HG03558 (cell line): ENCODE measurements around the gene TNFRSF6B.

Source experiments
- ATAC-seq: cut with Tn5 transposase; IDR thresholded peaks from one replicate; pipeline ENCODE4 v1.9.1; 2021; ENCODE audit warnings: moderate number of reproducible peaks; ENCODE audit not compliant: unreplicated experiment; ENCODE audit errors: extremely low read depth

The TNFRSF6B gene

GRCh38 chr20:63734111-63734945, 37.9 kb downstream of the TNFRSF6B start:
- no peak for ATAC-seq

DNA sequence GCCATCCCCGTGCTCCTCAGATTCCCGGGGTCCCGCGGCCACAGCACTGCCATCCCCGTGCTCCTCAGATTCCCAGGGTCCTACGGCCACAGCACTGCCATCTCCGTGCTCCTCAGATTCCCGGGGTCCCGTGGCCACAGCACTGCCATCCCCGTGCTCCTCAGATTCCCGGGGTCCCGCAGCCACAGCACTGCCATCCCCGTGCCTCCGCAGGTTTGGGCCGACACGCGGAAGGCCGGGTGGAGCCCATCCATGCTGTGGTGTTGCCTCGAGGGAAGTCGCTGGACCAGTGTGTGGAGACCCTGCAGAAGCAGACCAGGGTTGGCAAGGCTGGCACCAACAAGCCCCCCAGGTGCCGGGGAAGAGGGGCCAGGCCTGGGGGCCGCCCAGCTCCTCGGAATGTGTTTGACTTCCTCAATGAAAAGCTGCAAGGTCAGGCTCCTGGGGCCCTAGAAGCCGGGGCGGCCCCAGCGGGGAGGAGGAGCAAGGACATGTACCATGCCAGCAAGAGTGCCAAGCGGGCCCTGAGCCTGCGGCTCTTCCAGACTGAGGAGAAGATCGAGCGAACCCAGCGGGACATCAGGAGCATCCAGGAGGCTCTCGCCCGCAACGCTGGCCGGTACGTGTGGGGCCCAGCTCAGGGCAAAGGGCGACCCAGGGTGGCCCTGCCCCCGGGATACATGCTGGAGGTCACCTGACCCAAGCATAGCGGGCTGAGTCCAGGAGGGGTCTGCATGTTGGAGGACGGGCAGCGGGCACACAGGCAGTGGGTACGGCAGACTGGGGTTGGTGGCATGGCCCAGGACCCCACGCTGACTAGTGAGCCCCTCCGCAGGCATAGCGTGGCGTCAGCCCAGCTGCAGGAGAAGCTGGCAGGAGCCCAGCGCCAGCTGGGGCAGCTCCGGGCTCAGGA, 38.8 kb downstream of the TNFRSF6B start:
- no peak for ATAC-seq

DNA sequence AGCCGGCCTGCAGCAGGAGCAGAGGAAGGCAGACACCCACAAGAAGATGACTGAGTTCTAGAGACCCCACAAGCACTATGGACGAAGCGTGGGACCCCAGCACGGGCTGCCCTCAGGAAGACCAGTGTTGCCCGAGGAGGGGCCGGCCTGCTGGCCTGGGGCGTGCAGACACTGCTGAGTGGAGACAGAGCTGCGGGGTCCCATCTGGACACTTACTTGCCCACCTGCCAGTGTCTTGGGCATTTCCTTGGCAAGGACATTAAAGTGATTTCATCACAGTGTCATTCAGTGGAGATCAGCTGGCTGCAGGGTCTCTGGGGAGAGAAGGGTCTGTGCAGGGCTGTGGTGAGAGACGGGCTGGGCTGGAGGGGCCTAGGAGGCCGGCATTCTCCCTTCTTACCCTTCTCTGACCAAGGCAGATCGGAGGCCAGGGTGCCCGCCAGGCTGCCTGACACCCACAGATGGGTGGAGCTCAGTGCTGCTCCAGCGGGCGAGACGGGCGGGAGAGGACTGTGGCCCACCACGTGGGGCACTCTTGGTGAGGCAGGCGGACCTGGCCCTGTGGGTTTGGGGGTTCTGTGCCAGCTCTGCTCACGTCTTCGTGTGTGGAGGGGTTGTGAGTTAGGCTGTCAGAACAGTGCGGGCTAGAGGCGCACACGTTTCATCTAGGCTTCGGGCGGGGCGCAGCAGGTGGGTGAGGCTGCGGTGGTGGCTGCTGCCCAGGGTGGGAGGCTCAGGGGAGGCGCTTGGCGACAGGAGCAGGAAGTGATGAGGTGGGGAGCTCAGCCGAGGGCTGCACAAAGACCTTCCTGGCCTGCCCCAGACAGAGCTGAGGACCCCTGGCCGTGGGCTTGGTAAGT, 39.6 kb downstream of the TNFRSF6B start, which contains the start of gene LIME1:
LIME1 (plus strand) TSS at position 806 of the 860 bp plus-strand sequence. CDS start 886 bp downstream, outside the sequence.
- ATAC-seq, result no peak

- no peak for ATAC-seq
These were observed 40.6 kb downstream of the TNFRSF6B start for GRCh38 chr20:63736893-63737694.

GRCh38 chr20:63737695-63737944, 41.2 kb downstream of the TNFRSF6B start:
- no peak for ATAC-seq

- no peak for ATAC-seq
These were observed 41.7 kb downstream of the TNFRSF6B start for GRCh38 chr20:63737945-63738686.

- ATAC-seq, result no peak
These were observed 42.3 kb downstream of the TNFRSF6B start for GRCh38 chr20:63738687-63739129.

DNA sequence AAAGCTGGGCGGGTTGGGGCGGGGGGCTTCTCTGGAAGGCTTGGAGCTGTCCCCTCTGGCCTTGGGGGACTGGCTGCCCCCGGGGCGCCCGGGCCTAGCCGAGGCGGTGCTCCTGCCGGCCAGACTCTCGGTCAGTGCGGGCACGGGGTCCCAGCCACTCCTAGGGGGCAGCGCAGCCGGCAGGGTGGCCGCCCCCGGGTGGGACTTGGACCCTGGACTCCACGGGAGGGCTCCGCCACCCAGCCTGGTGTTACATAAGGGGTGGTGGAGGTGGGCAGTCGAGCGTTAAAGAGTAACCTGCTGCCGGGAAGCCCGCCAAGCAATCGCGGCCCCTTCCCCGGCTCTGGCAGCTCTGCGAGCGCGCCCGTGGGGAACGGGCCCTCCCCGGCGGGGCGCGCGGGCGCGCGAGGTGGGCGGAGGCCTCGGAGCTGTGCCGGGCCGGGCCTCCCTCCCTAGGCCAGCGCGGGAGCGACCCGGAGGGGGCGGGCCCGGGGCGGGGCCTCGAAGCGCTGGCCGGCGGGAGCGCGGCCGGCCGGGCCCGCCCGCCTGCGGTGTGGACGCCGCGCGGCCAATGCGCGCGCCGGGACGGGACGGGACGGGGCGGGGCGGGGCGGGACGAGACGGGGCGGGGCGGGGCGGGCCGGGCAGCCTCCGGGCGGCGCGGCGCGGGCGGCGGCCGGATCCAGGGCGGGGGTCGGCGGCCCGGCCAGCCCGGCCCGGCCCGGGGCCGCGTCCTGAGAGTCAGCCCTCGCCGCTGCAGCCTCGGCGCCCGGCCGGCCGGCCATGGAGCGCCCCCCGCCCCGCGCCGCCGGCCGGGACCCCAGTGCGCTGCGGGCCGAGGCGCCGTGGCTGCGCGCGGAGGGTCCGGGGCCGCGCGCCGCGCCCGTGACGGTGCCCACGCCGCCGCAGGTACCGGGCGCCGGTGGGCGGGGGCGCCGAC, 42.9 kb downstream of the TNFRSF6B start, which contains the start of gene SLC2A4RG:
SLC2A4RG (plus strand) TSS at position 647 of the 940 bp plus-strand sequence; CDS start at position 784, 137 bp downstream.
- no peak for ATAC-seq

DNA sequence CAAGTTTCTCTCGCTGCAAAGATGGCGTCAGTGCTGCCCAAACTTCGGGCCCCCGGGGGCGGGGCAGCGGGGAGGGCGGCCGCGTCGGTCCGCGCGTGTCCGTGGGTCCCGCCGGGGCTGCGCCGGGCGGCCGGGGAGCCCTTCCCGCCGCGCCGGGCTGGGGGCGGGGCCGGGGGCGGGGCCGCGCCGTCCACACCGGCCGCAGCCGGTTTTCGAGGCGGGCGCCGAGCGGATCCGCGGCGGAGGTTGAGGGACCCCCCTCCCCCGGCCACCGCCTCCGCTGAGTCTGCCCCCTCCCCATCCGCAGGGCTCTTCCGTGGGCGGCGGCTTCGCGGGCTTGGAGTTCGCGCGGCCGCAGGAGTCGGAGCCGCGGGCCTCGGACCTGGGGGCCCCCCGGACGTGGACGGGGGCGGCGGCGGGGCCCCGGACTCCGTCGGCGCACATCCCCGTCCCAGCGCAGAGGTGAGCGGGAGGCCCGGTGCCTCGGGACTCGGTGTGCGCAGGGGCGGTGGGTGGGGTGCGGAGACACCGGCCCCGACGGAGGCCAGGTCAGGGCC, 43.7 kb downstream of the TNFRSF6B start:
- no peak for ATAC-seq

DNA sequence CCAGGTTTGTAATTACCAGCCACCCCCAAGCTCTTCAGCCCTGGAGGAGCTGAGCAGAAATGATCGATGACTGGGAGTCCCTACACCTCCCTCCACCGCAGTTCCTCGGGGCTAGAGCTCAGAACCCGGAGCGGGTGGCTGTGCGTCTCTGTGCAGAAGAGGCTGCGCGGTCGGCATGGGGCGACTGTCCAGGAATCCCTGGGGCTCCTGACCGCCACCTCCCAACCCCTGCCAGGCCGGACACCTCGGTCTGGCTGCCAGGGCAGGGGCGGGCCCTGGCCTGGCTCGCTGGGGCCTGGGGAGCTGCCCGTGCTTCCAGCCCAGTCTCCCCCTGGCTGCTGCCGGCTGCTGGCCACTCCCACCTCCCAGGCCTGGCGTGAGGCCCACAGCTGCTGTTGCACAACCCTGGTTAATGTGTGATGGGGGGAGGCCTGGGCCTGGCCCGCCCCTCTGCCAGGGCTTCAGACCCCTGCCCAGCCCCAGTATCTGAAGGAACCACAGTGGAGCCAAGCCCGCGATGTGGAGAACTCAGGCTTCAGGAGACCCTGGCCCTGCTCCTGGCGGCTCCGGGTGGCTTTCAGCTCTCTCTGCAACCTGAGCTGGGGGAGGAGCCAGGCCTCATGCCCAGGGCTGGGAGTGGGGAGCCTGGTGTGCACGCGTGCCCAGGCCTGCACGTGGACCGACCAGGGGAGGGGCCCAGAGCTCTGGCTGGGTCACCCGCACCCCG, 44.3 kb downstream of the TNFRSF6B start:
- no peak for ATAC-seq

- ATAC-seq, result no peak
These were observed 44.9 kb downstream of the TNFRSF6B start for GRCh38 chr20:63741354-63741675.

DNA sequence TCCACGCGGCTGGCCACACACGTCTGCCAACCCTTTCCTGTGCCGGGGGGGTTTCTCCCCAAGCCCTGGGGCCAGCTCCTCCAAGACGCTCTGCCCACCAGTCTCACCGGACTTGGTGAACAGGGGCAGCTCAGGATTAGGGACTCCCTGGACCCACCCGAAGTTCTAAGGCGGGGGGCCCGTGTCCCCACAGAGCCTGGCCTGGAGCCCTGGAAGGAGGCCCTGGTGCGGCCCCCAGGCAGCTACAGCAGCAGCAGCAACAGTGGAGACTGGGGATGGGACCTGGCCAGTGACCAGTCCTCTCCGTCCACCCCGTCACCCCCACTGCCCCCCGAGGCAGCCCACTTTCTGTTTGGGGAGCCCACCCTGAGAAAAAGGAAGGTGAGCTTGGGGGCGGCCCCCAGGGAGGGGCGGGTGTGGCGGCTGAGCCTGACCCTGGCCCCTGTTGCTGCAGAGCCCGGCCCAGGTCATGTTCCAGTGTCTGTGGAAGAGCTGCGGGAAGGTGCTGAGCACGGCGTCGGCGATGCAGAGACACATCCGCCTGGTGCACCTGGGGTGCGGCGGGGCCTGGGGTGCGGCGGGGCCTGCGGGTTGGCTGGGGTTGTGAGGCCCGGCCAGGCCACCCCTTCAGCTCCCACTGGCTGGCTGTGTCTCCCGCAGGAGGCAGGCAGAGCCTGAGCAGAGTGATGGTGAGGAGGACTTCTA, 45.4 kb downstream of the TNFRSF6B start:
- no peak for ATAC-seq

- no peak for ATAC-seq
These were observed 46.1 kb downstream of the TNFRSF6B start for GRCh38 chr20:63742381-63743024.

GRCh38 chr20:63743210-63743970, 46.9 kb downstream of the TNFRSF6B start:
- ATAC-seq, result no peak

- no peak for ATAC-seq
These were observed 47.7 kb downstream of the TNFRSF6B start for GRCh38 chr20:63744158-63744557.
